GM12891 (cell line): ENCODE measurements around the gene NTNG1.

Experiments used
- POLR2A ChIP-seq: IDR thresholded peaks from 2 replicates; pipeline ENCODE4 v1.6.1; 2011; ENCODE audit warnings: low read depth, low read length, control low read depth
- POLR2AphosphoS5 ChIP-seq: IDR thresholded peaks from 2 replicates; pipeline ENCODE4 v1.6.1; 2011; ENCODE audit warnings: low read depth, low read length, control low read depth
- POU2F2 ChIP-seq: IDR thresholded peaks from 2 replicates; pipeline ENCODE4 v1.6.1; 2011; ENCODE audit warnings: low read depth, mild to moderate bottlenecking, control low read depth, low read length, moderate library complexity
- TAF1 ChIP-seq: IDR thresholded peaks from 2 replicates; pipeline ENCODE4 v1.6.1; 2011; ENCODE audit warnings: low read depth, low read length, control low read depth

- no peak for TF ChIP-seq POLR2AphosphoS5
- no peak for TF ChIP-seq POLR2A
- no peak for TF ChIP-seq TAF1
- TF ChIP-seq POU2F2: no peak
Observed at GRCh38 chr1:107449326-107449725, 308.5 kb downstream of the NTNG1 start.
